SU-DHL-6 (cell line): ENCODE results near the gene ARHGEF28.

Experiments used
- CTCF ChIP-seq: fragments of 200-600 bp; sonication (generic); IDR thresholded peaks from one replicate; pipeline ENCODE4 v1.5.1; 2017; ENCODE audit warnings: antibody characterized with exemption, mild to moderate bottlenecking, low read length, moderate library complexity; ENCODE audit not compliant: insufficient read depth, poor library complexity, severe bottlenecking
- EZH2phosphoT487 ChIP-seq: fragments of 200-600 bp; sonication (generic), shearing (Covaris generic); conservative IDR thresholded peaks from 2 replicates; pipeline ENCODE4 v1.6.1; 2018; ENCODE audit warnings: mild to moderate bottlenecking, antibody characterized with exemption, low read length, moderate library complexity, mixed read lengths

- TF ChIP-seq CTCF, result no peak
- TF ChIP-seq EZH2phosphoT487, result no peak
These were observed 100.7 kb downstream of the ARHGEF28 start for GRCh38 chr5:73726606-73727231.
